ENCODE data around the gene PLEKHH2.

GRCh38 chr2:43790147-43790546 is 153.1 kb downstream of the PLEKHH2 start:
- TF ChIP-seq CTCF (IDR thresholded peaks at IDR 0.05): no peak
- peak in 1 of 4 donors; percentile 13 for TF ChIP-seq POLR2AphosphoS5 (IDR thresholded peaks at IDR 0.05)
- no peak for TF ChIP-seq POLR2A (IDR thresholded peaks at IDR 0.05)
- TF ChIP-seq EP300 (IDR thresholded peaks at IDR 0.05): no peak
